Right atrium auricular region (tissue), 2 donors: ENCODE data around the gene IMPA2. TPM values are rescaled to one million over a fixed set of nuclear protein-coding genes. Genes with fewer than 3 reads are reported as not detected.

ENCODE experiments used
- DNase-seq: peaks from one replicate; pipeline ENCODE4 v3.0.0-alpha.2; 2019; ENCODE audit warnings: low spot score
- H3K27ac ChIP-seq, 2 donors: fragments of 200-600 bp; sonication (generic); 1 replicate in 1 of 2; 2 replicates in 1 of 2; pipeline ENCODE4 v1.5.1; 2016 to 2019
- H3K27me3 ChIP-seq, 2 donors: fragments of 200-600 bp; sonication (generic); one replicate each; pipeline versions ENCODE4 v1.5.1 to v1.6.0; 2017 to 2019
- H3K36me3 ChIP-seq: fragments of 200-600 bp; sonication (generic); one replicate; pipeline ENCODE4 v1.5.1; 2016
- H3K4me1 ChIP-seq, 2 donors: fragments of 200-600 bp; sonication (generic); one replicate each; pipeline versions ENCODE4 v1.5.1 to v1.6.0; 2017 to 2019
- H3K4me3 ChIP-seq, 2 donors: fragments of 200-600 bp; sonication (generic); 1 replicate in 1 of 2; 2 replicates in 1 of 2; pipeline ENCODE4 v1.5.1; 2017 to 2019; ENCODE audit warnings: mild to moderate bottlenecking in 1 of 2, moderate library complexity in 1 of 2
- H3K9me3 ChIP-seq, 2 donors: fragments of 200-600 bp; sonication (generic); one replicate each; pipeline ENCODE4 v1.5.1; 2019
- CTCF ChIP-seq, 2 donors: fragments of 200-600 bp; sonication (generic); IDR thresholded peaks; one replicate each; pipeline ENCODE4 v1.5.1; 2019; ENCODE audit warnings: antibody characterized with exemption in 2 of 2
- total RNA-seq, 2 donors: library from RNA; depleted of rRNA; stranded (reverse); fragments of >200 nt; gene quantifications; one replicate each; pipeline ENCODE4 v1.1.0, GENCODE V29; 2016

Gene IMPA2
- total RNA-seq, 2 donors from 2014 or later: 20.2 to 22.9 TPM

DNA sequence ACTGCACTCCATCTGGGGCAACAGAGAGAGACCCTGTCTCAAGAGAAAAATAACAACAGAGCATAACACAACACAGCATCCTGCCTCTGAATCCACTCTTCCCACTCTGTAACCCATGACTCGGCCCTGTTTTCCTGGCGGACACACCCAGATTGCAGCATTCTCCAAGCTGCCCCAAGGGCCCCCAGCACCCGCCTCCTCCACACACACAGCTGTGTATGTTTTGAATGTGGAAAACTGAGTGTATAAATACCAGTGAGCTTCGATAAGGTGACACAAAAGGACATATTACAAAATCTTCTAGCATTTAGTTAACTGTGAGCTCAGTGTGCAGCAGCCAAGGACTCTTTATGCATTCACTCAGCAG lies 13.0 kb downstream of the IMPA2 start:
- TF ChIP-seq CTCF (IDR thresholded peaks at IDR 0.05): no peak
- Histone ChIP-seq H3K27me3 (no peaks in the 10 kb centered on the region), H3K4me3 (no peak overlapping the region), H3K36me3 (no peaks in the 10 kb centered on the region), H3K27ac (peak overlapping the region; percentile 18 to 56), H3K4me1 (peaks cover 0 to 19% of the 10 kb centered on the region in 2 donors), H3K9me3 (no peaks in the 10 kb centered on the region)
- DNase-seq: peak; percentile 83

- Histone ChIP-seq H3K4me1 (peaks cover 0 to 19% of the 10 kb centered on the region in 2 donors), H3K27ac (peak overlapping the region; percentile 18 to 56), H3K9me3 (no peaks in the 10 kb centered on the region), H3K4me3 (no peak overlapping the region), H3K36me3 (no peaks in the 10 kb centered on the region), H3K27me3 (no peaks in the 10 kb centered on the region)
- TF ChIP-seq CTCF (IDR thresholded peaks at IDR 0.05): no peak
- no peak for DNase-seq
These were observed 13.6 kb downstream of the IMPA2 start for GRCh38 chr18:11994703-11995444.

DNA sequence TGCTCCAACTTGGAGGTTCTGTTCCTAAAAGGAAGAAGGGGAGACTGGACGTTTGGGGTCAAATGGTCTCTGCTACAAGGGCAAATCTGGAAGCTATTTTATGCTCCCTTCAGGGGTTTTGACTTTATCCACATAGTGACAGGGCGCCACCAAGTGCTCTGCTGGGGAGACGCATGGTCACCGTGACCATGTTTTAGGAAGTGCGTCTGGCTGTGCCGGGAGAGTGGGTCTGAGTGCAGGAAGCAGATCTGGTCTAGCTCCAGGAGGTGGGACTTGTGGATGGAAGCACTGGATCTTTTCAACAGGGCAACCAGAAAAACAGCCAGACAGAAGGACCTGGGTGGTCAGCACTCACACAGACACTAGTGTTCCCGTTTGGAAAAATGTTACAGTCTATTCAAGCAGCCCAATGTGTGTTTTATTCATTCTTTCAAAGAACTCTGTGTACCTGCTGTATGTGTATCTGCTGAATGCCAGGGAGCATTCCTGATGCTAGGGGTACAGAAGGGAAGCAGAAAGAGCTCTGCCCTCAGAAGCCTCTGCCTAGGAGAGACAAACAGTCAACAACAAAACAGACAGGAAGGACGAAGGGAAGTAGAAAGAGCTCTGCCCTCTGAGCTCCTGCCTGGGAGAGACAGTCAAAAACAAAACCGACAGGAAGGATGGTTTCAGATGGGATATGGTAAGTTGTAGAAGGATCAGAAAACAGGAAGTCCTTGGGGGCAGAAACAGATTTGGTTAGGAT lies 14.3 kb downstream of the IMPA2 start:
- no peak overlapping the region for H3K4me3 ChIP-seq
- no peaks in the 10 kb centered on the region for H3K9me3 ChIP-seq
- H3K36me3 ChIP-seq: no peaks in the 10 kb centered on the region
- TF ChIP-seq CTCF (IDR thresholded peaks at IDR 0.05): peak; percentile 64 to 88
- no peaks in the 10 kb centered on the region for H3K27me3 ChIP-seq
- peak; percentile 90 for DNase-seq
- peak overlapping the region; percentile 18 to 56 for H3K27ac ChIP-seq
- H3K4me1 ChIP-seq: peaks cover 0 to 19% of the 10 kb centered on the region in 2 donors

GRCh38 chr18:11996190-11996754 lies 15.0 kb downstream of the IMPA2 start:
- no peaks in the 10 kb centered on the region for H3K36me3 ChIP-seq
- H3K27ac ChIP-seq: no peak overlapping the region
- no peaks in the 10 kb centered on the region for H3K9me3 ChIP-seq
- H3K27me3 ChIP-seq: no peaks in the 10 kb centered on the region
- no peak for DNase-seq
- peaks cover 0 to 19% of the 10 kb centered on the region in 2 donors for H3K4me1 ChIP-seq
- TF ChIP-seq CTCF (IDR thresholded peaks at IDR 0.05): no peak
- H3K4me3 ChIP-seq: no peak overlapping the region

DNA sequence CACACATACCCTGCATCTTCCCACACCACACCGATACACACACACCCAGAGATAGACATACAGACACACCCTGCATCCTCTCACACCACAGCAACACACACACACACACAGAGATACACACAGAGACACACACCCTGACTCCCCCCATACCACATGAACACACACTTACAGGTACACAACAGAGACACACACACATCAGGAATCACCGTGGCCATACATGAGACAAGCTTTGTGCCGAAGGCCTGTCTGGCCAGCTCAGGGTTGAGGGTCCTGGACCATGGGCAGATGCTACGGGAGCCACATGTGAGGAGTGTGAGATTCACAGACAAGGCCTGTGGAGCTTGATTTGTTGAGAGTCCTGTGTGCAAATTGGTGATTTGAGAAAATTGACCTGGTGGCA lies 15.6 kb downstream of the IMPA2 start:
- DNase-seq: no peak
- Histone ChIP-seq H3K27ac (no peak overlapping the region), H3K27me3 (no peaks in the 10 kb centered on the region), H3K9me3 (no peaks in the 10 kb centered on the region), H3K4me3 (no peak overlapping the region), H3K36me3 (no peaks in the 10 kb centered on the region), H3K4me1 (peaks cover 0 to 19% of the 10 kb centered on the region in 2 donors)
- no peak for TF ChIP-seq CTCF (IDR thresholded peaks at IDR 0.05)
